NCI-H748 treated with DMSO at 0.1 percent for 48 hours (cell line): ENCODE results near the gene GTF2A1L.
"Not testable (repeated sequence)": the region's sequence is repeated elsewhere in the genome, so short reads cannot be mapped to it uniquely, and the experiment has no call there.

Source experiments
- DNase-seq: peaks from one replicate; lab custom pipeline; 2025; lab: John Stamatoyannopoulos, UW

The GTF2A1L gene, protein sequence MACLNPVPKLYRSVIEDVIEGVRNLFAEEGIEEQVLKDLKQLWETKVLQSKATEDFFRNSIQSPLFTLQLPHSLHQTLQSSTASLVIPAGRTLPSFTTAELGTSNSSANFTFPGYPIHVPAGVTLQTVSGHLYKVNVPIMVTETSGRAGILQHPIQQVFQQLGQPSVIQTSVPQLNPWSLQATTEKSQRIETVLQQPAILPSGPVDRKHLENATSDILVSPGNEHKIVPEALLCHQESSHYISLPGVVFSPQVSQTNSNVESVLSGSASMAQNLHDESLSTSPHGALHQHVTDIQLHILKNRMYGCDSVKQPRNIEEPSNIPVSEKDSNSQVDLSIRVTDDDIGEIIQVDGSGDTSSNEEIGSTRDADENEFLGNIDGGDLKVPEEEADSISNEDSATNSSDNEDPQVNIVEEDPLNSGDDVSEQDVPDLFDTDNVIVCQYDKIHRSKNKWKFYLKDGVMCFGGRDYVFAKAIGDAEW

GRCh38 chr2:48617618-48618017 is at the start of gene GTF2A1L:
GTF2A1L (plus strand) TSS chr2:48617856; CDS start chr2:48617875, 19 bp downstream.
- DNase-seq = no peak

DNA sequence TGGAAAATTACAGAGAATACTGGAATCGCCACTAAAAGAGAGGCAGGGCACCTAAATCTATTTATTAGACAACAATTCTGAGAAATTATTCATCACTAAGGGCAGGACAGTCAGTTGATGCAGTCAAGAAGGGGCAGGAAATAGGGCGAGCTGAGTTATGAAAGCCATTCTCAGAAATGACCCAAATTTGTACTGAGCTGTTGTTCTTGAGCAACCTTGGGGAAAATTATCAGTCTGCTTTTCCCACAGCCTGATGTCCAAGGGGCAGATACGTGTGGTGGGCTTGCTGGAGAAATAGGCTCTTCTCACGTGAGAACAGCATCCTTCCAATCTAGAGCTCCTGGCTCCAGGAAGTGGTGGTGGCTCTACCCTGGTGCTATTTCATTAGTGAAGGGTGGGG is 49.1 kb upstream of the GTF2A1L start:
- DNase-seq = no peak

DNA sequence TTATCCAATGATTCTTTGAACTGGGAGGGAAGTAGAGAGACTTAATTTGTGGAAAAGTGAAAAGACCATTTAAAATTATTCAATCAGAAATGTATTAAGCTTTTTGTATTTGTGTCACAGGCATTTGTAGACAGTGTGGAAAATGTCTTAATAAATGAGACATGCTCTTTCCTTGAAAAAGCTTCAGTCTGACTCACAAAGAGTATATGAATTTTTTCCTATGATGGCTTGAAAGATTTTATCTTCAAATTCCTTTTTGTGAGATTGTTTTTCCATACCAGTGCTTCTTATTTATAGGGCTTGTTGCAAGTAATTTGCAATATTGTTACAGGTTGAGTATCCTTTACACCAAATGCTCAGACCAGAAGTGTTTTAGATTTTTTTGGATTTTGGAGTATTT is 48.2 kb upstream of the GTF2A1L start:
- no peak for DNase-seq

- no peak for DNase-seq
These were observed 44.8 kb upstream of the GTF2A1L start for GRCh38 chr2:48572816-48573215.

GRCh38 chr2:48574353-48575287 is 43.0 kb upstream of the GTF2A1L start:
- DNase-seq = no peak

- no peak for DNase-seq
These were observed 39.3 kb upstream of the GTF2A1L start for GRCh38 chr2:48578313-48578712.

GRCh38 chr2:48583961-48584360 is 33.7 kb upstream of the GTF2A1L start:
- DNase-seq = no peak

DNA sequence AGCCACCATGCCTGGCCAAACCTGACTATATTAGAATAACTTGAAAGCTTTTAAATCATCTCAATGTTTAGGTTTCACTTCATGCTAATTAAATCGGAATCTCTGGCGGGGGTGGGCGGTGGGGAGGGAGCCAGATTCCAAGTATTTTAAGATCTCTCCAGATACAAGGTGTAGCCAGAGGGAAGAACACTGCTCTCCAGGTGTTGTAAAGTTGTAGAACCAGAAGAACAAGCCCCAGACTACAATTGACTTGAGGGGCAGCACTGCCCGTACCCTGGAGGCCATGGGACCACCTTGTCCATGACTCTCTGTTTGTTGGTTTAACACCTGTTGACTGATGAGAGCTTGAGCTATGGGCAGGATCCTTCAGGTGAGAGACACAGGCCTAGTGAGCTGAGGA is 33.1 kb upstream of the GTF2A1L start:
- DNase-seq = no peak

GRCh38 chr2:48586433-48586832 is 31.2 kb upstream of the GTF2A1L start:
- no peak for DNase-seq

- DNase-seq = no peak
These were observed 30.1 kb upstream of the GTF2A1L start for GRCh38 chr2:48587560-48587959.

DNA sequence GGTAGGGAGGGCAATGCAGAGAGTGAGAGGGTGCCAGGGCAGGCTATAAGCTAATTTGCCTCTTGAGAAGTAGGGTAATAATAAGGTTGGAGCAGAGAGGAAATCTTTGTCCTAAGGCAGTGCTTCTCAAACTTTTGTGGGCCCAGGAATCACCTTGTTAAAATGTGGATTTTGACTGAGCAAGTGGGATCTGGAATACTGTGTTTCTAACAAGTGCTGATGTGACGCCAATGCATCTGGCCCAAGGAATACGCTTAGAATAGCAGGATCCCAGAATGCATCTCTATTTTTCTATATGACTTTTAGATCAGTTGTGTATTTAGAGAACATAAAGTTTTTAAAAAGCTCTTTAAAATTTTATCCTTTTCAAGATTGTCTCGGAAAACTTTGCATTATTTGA is 29.7 kb upstream of the GTF2A1L start:
- no peak for DNase-seq

- no peak for DNase-seq
These were observed 28.9 kb upstream of the GTF2A1L start for GRCh38 chr2:48588745-48589144.

DNA sequence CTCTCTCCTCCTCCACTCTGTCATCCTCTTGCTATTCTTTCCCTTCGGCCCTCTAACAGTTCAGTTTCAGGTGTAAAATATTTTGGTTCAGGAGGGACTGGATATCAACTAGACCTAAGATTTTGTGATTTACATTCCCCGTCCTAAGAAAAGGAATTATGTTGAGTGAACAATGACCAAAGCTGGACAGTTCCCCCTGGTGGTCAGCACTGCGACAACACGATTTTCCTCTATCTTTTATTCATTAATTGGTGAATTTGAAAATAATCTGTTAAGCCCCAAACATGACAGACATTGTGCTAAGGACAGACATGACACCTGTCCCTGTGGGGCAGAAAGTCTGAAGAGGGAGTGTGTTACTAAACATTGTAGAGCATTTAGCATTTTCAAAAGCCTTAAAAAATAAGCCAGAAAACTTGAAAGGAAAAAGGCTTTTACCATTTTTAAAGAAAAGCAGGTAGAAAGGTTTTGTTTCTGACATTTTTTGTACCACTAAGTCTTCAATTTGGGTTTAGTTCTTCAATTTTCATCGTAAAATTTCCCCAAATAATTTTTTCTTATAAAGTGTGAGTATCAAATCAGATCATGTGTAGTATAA is 28.4 kb upstream of the GTF2A1L start:
- DNase-seq = peak; percentile 10

DNA sequence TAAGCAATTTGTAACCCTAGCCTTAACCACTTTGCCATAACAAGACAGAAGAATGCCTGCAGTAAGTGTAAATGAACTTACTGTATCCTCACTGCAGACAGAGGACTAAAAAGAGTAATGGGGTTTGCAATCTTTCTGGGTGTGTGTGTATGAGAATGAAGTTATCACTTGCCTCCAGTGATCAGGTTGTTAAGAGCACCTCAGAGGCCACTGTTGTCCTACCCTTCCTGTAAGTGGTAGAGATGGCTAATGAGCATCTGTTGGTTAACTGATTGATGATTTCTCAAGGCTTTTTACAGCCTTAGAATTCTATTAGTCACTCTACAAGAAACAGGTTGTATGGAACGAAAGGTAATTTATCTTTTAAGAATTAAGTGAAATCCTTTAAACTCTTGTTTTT is 27.6 kb upstream of the GTF2A1L start:
- DNase-seq = no peak

GRCh38 chr2:48592067-48592466 is 25.6 kb upstream of the GTF2A1L start:
- no peak for DNase-seq

GRCh38 chr2:48596751-48597150 is 20.9 kb upstream of the GTF2A1L start:
- DNase-seq = not testable (repeated sequence)

GRCh38 chr2:48597492-48597891 is 20.2 kb upstream of the GTF2A1L start:
- no peak for DNase-seq

- DNase-seq = peak; percentile 22
These were observed 17.3 kb upstream of the GTF2A1L start for GRCh38 chr2:48600204-48600813.

GRCh38 chr2:48600917-48601316 is 16.7 kb upstream of the GTF2A1L start:
- no peak for DNase-seq

GRCh38 chr2:48601349-48601748 is 16.3 kb upstream of the GTF2A1L start:
- DNase-seq = peak; percentile 1

- no peak for DNase-seq
These were observed 12.0 kb upstream of the GTF2A1L start for GRCh38 chr2:48605482-48606175.
